ENCODE measurements around the gene DDX41. TPM values are rescaled to one million over a fixed set of nuclear protein-coding genes. Genes with fewer than 3 reads are reported as not detected.

Gene DDX41
- total RNA-seq, 4 donors from 2014 or later: 96.5 to 170 (median 130) TPM

- no peak overlapping the region for H3K27ac ChIP-seq
- DNase-seq: no peak
- in situ Hi-C loops (cut with MboI; ENCODE audit: low pct_ligation_motif_present in 1 of 4, low pct_unique_long_range_greater_than_20kb in 1 of 4, low sequenced_read_pairs in 3 of 4): loop anchor here in 1 of 4 donors (25.0 kb wide), 1 partner anchor 132 kb away; the partner anchor contains the start of gene SLC34A1
Measured at GRCh38 chr5:177519463-177520235, 2.9 kb upstream of the DDX41 start.

GRCh38 chr5:177515580-177515979, 1.2 kb downstream of the DDX41 start:
- no peaks in the 10 kb centered on the region for H3K27me3 ChIP-seq
- peak overlapping the region in 2 of 4 donors; percentile 81 to 89 for H3K4me3 ChIP-seq
- no peak overlapping the region for H3K27ac ChIP-seq
- peaks cover 11 to 20% (median 18%) of the 10 kb centered on the region in 4 donors for H3K4me1 ChIP-seq
- TF ChIP-seq POLR2AphosphoS5 (IDR thresholded peaks at IDR 0.05) (no peak), EP300 (IDR thresholded peaks at IDR 0.05; ENCODE audit: low read depth) (no peak), POLR2A (IDR thresholded peaks at IDR 0.05) (no peak), CTCF (IDR thresholded peaks at IDR 0.05) (no peak)
- 85 to 100% methylated on average over 3 to 7 of the region's 7 CpGs for WGBS, 2 donors (ENCODE audit: low coverage in 1 of 2)
- no peaks in the 10 kb centered on the region for H3K9me3 ChIP-seq
- no peak for DNase-seq
- intact Hi-C loops (cut with DNase I; ENCODE audit: low total_unique reads) (no loop called here), in situ Hi-C loops (cut with MboI; ENCODE audit: low pct_ligation_motif_present in 1 of 4, low pct_unique_long_range_greater_than_20kb in 1 of 4, low sequenced_read_pairs in 3 of 4) (loop anchor here in 1 of 4 donors (25.0 kb wide), 1 partner anchor 128 kb away; the partner anchor contains the start of gene SLC34A1)
- peaks cover 0 to 44% (median 15%) of the 10 kb centered on the region in 4 donors for H3K36me3 ChIP-seq

More at GRCh38 chr5:177519463-177520235, 2.9 kb upstream of the DDX41 start:
- WGBS, 2 donors (ENCODE audit: low coverage in 1 of 2): 78 to 80% methylated on average over 10 to 13 of the region's 13 CpGs
- intact Hi-C loops (cut with DNase I; ENCODE audit: low total_unique reads): no loop called here
- peaks cover 0 to 32% (median 12%) of the 10 kb centered on the region in 4 donors for H3K36me3 ChIP-seq
- TF ChIP-seq POLR2AphosphoS5 (IDR thresholded peaks at IDR 0.05) (no peak), CTCF (IDR thresholded peaks at IDR 0.05) (no peak), EP300 (IDR thresholded peaks at IDR 0.05; ENCODE audit: low read depth) (no peak), POLR2A (IDR thresholded peaks at IDR 0.05) (no peak)
- H3K4me3 ChIP-seq: no peak overlapping the region
- H3K27me3 ChIP-seq: no peaks in the 10 kb centered on the region
- peaks cover 11 to 20% (median 18%) of the 10 kb centered on the region in 4 donors for H3K4me1 ChIP-seq
- no peaks in the 10 kb centered on the region for H3K9me3 ChIP-seq

DNA sequence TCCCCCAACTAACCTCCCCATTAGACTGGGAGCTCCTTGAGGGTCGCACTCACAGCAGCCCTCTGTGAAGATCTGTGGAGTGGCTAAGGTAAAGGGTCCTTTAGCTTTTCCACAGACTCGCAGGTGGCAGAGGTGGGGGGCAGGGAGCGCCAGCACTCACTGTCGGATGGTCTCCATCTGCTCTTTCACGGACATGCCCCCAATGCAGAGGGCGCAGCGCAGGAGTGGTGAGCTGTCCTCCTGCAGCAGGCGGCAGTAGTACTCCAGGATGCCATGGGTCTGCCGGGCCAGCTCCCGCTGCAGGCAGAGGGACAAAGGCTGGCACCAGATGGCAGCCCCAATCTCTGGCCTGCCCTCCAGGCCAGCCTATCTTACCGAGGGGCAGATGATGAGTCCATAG, 2.2 kb downstream of the DDX41 start:
- TF ChIP-seq EP300 (IDR thresholded peaks at IDR 0.05; ENCODE audit: low read depth) (no peak), POLR2AphosphoS5 (IDR thresholded peaks at IDR 0.05) (no peak), CTCF (IDR thresholded peaks at IDR 0.05) (no peak), POLR2A (IDR thresholded peaks at IDR 0.05) (no peak)
- H3K9me3 ChIP-seq: no peaks in the 10 kb centered on the region
- WGBS, 2 donors (ENCODE audit: low coverage in 1 of 2): 94 to 100% methylated on average over 1 to 11 of the region's 11 CpGs
- peaks cover 0 to 44% (median 14%) of the 10 kb centered on the region in 4 donors for H3K36me3 ChIP-seq
- intact Hi-C loops (cut with DNase I; ENCODE audit: low total_unique reads) (no loop called here), in situ Hi-C loops (cut with MboI; ENCODE audit: low pct_ligation_motif_present in 1 of 4, low pct_unique_long_range_greater_than_20kb in 1 of 4, low sequenced_read_pairs in 3 of 4) (loop anchor here in 1 of 4 donors (25.0 kb wide), 1 partner anchor 127 kb away; the partner anchor contains the start of gene SLC34A1)
- no peak for DNase-seq
- H3K27ac ChIP-seq: no peak overlapping the region
- no peaks in the 10 kb centered on the region for H3K27me3 ChIP-seq
- peaks cover 11 to 23% (median 19%) of the 10 kb centered on the region in 4 donors for H3K4me1 ChIP-seq
- H3K4me3 ChIP-seq: no peak overlapping the region

DNA sequence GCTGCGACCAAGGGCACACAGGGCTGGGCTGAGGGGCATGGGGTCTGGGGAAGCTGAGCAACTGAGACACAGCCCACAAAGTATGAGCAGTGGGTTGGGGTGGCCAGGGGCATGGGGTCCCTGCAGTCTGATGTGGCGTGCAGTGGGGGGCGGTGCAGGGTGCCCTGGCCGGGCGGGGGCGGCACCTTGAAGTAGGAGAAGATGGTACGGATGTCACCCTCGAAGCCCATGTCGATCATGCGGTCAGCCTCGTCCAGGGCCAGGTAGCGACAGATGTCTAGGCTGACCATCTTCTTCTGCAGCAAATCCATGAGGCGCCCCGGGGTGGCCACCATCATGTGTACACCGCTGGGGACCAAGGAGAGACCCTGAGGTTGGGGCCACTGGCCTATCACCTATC, 3.3 kb downstream of the DDX41 start:
- Histone ChIP-seq H3K4me1 (peaks cover 8 to 18% (median 13%) of the 10 kb centered on the region in 4 donors), H3K27ac (no peak overlapping the region), H3K36me3 (peaks cover 0 to 44% (median 14%) of the 10 kb centered on the region in 4 donors), H3K9me3 (no peaks in the 10 kb centered on the region), H3K4me3 (no peak overlapping the region), H3K27me3 (no peaks in the 10 kb centered on the region)
- intact Hi-C loops (cut with DNase I; ENCODE audit: low total_unique reads): no loop called here
- in situ Hi-C loops (cut with MboI; ENCODE audit: low pct_ligation_motif_present in 1 of 4, low pct_unique_long_range_greater_than_20kb in 1 of 4, low sequenced_read_pairs in 3 of 4): loop anchor here in 1 of 4 donors (25.0 kb wide), 1 partner anchor 126 kb away; the partner anchor contains the start of gene SLC34A1
- WGBS, 2 donors (ENCODE audit: low coverage in 1 of 2): 85 to 97% methylated on average over 4 to 15 of the region's 15 CpGs
- DNase-seq: no peak
- no peak for TF ChIP-seq EP300 (IDR thresholded peaks at IDR 0.05; ENCODE audit: low read depth)
- TF ChIP-seq CTCF (IDR thresholded peaks at IDR 0.05): no peak
- TF ChIP-seq POLR2A (IDR thresholded peaks at IDR 0.05): no peak
- TF ChIP-seq POLR2AphosphoS5 (IDR thresholded peaks at IDR 0.05): no peak
